ENCODE measurements around the gene RPS6KA2. TPM values are rescaled to one million over a fixed set of nuclear protein-coding genes. Genes with fewer than 3 reads are reported as not detected.

The RPS6KA2 gene
- polyA plus RNA-seq, 12 donors, result 19.6 to 30.3 (median 25.5) TPM; not detected in 1

DNA sequence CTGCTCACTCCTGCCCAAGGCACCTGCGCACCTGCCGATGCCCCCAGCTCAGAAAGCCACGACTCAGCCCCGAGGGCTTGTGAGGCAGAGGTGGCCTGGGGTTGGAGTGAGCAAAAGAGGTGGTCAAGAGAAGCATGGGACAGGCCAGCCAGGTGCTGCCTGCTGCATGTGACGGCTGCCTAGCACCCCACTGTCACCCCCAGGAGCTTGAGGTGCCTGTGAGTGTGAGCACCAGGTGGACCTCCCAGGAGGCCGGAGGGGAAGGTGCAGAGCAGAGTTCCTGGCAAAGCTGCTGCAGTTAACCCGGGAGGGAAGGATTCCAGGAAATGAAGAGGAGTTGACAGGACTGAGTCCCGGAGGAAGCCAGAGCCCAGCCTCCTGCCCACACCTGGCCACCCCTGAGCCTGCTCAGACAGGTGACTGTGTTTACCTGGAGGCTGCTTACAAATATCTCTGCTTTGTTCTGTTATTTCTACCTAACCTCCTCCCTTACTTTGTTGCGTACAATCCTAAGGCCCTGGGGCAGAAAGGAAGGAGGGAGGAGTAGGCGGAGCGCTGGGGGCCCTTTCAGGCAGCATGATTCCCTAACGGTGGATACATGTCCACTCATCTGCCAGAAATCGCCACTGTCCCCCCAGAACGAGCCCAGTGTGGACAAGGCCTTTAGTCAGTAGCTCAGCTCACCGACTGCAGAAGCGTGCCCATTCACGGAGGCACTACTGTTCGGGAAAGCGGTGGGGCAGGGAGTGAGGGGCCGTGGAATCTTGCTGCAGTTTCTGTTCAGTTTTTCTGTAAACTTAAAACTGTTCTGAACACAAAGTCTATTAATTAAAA is 156.8 kb downstream of the RPS6KA2 start:
- no peak for DNase-seq

DNA sequence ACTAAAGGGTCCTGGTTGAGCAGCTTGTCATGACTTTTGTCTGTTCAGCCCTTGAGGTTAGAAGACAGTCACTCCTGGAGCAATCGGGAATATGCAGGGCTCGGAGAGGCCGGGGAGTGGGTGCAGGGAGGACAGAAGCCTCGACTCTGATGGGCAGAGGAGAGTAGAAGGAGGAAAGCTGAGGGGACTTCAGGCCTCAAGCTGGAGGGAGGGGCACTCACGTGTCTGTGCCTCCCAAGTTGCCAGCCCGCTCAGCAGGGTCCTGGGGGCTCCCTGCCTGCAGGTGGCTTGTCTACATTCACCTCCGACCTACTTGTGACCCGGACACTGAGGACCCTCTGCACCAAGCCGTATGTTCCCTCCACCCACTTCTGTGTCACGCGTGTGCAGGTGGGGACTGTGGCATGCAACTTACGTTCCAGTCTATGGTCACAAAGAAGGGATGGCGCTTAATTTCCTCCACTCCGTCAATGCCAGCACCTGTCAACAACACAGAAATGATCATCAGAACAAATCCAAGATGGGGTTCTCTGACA is 157.6 kb downstream of the RPS6KA2 start:
- no peak for DNase-seq

DNA sequence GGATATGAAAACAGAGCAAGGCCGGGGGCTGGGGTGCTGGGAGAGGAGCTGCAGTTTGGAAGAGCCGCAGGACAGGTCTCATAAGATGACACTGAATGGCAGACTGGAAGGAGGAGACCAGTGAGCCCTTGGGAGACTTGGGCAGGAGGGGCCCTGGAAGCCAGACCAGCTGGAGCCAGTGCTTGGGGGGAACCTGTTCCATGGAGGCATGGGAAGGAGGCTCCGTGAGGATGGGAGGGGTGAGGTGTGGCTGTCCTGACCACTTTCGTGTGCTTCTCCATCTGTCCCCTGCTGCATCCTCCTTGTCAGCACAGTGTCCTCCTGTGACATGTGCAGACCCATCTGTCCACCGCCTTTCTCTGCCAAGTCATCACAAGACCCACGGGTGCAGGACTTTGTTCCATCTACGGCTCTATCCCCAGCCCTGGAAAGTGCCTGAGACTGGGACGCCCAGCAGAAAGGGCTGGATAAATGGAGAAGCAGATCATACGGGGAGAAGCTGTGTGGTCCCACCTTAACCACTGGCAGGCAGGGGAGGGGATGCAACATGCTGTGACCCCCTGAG is 159.5 kb downstream of the RPS6KA2 start:
- DNase-seq, result no peak

DNA sequence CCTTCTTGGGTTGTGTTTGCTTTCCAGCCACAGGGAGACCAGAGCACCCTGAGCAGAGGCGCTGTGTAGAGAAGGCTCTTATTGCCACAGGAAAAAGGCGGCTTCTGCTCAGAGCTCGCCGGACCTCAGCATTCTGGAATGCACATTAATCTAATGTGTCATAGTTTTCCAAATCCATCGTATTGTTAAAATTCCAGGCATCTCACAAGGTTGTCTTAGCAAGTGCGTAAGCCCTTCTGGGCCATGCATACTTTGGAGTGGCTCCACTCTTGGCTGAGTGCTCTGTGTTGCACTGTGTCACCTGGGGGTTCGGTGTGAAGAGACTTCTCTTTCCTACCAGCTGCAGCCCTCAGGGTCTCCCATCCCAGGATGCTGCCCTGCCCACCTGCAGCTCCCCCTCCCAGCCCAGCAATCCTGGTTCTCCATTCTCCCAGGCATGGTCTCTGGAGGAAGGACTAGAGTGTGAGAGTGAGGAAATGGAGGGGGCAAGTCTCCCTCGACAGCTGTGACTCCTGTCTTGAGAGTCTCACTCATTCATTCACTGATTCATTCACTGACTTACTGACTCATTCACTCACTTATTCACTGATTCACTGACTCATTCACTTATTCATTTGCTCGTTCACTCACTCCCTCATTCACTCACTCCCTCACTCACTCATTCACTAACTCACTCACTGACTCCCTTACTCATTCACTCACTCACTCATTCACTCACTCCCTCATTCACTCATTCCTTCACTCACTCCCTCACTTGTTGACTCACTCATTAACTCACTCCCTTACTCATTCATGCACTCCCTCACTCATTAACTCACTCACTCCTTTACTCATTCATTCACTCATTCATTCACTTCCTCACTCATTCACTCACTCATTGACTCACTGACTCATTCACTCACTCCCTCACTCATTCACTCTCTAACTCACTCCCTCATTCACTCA is 160.6 kb downstream of the RPS6KA2 start:
- peak; percentile 36 for DNase-seq

DNA sequence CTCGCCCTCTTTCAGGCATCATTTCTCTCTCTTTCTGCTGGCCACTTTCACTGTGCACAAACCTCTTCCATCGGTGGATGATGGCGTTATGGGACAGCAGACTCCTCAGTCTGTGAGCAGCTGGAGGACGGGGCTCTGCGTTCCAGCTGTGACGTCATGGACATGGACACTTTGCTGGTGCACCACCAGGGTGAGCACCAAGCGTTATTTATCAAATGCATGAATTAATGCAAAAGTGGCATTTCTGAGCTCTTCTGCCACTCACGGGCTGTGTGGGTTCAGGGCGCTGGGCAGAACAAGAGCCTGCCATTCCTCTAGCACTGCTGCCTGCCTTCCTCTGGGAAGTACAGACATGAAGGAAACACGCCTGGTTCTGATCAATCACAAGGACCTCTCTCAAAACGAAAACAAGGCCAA is 161.4 kb downstream of the RPS6KA2 start:
- DNase-seq, result peak; percentile 80

DNA sequence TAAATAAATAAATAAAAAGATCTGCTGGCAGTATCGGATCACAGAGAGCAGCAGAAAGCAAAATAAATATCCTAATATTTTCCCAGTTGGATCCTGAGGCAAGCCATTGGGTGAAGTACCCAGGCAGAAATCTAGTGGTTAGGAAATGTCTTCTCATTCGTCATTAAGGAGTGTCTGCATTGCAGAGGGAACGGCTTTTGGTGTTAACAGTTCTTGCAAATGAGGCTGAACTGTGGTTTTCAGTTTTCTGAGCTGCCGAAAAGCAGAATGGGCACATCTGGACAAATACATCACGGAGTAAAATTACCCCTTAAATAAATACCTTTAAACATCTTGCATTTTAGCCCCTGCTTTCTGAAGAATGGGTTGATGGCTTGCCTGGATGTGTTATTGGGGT is 162.1 kb downstream of the RPS6KA2 start:
- no peak for DNase-seq

DNA sequence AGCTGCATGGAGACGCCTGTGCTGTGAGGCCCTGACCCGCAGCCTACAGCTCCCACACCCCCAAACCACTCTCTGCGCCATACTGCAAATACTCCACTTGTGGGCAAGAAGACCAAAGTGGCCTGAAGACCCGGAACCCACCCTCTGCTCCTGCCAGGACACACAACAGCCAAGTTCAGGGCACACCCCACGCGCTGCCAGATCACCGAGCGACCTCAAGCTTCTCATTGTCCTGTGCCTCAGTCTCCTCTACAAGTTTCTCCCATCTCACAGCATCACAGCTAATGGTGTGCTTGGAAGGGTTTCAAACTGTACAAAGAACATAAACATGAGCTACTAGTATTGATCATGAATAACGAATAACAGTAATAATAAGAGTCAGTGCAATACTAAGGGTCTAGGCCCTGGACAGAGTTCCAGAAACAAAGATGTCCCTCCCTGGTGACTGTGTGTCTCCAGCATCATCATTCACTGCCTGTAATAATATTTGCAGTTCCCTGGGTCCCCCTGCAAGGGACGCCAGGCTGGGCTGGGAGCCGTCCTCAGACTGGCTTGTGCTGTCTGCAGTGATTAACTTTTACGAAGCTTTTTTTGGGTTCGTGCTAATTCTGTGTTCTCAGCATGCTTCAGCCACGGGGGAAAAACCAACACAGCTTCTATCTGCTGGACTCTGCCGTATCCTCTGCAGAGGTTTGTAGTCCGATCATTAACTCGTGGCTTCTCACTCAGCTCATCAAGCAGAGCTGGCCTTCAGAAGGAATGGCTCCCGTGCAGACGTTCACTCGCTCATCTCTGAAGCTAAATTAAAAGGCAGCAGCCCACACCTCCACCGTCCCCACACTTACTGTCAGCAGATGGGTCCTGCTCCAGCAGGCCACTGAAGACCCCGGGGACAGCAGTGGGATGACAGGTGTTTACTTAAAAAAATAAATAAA is 162.7 kb downstream of the RPS6KA2 start:
- DNase-seq, result no peak

DNA sequence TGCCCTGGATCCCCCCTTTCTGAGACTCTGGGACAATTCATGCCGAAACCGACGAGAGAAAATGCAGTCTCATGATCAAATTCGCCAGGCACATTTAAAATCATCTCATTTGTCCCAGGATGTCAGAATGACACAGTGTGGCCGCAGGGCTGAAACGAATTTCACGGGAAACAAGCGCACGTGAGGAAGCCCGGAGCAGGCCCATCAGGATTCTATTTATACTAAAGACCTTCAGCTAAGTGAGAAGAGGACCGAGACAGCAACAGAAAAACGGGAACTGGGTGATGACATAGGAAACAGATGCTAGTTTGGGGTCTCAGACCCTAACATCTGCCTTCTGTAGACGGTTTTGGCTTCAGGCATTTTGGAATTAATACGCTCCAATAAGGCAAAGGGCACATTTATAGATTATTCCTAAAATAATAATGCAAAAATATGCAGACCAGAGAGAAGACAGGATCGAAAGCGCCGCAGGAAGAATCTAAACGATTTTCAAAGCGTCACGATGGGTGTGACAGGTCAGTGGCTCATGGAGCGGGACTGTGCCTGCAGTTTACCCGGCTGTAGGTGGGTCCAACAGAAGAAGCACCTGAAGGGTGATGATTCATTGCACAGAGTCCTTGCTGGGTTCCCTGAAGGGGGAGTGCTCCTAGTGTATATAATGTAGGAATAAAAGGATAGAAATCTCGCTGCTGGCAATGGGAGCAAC is 163.5 kb downstream of the RPS6KA2 start:
- no peak for DNase-seq

DNA sequence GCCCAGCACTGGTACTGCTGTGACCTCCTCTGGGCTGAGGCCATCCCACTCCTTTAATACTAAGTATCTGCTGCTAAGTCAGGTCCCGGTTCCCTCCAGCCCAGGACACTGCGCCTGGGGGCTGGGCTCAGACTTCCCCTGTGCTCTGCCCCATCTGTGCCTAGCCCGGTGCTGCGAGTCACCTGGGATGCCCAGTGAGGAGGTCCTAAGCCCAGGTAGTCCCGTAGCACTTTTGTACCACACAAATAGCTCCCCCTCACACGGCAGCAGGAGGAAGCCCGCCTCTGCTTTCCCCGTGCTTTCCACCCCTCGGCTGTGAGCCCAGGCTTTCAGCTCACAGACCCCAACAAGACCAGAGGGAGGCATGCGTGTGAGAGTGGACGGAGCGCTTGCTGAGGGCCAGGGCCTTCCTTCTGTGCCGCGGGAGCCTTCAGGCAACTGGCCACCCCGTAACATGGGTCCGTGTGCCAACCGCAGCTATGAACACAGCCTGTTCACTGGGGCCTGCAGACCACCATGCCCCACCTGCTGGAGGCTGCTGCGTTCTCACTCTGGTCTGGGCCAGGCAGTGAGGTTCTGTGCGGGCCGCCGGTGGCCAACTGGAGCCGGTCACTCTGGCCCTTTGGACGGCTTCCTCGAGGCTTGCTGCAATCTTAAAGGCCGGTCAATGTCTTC is 164.5 kb downstream of the RPS6KA2 start:
- no peak for DNase-seq

DNA sequence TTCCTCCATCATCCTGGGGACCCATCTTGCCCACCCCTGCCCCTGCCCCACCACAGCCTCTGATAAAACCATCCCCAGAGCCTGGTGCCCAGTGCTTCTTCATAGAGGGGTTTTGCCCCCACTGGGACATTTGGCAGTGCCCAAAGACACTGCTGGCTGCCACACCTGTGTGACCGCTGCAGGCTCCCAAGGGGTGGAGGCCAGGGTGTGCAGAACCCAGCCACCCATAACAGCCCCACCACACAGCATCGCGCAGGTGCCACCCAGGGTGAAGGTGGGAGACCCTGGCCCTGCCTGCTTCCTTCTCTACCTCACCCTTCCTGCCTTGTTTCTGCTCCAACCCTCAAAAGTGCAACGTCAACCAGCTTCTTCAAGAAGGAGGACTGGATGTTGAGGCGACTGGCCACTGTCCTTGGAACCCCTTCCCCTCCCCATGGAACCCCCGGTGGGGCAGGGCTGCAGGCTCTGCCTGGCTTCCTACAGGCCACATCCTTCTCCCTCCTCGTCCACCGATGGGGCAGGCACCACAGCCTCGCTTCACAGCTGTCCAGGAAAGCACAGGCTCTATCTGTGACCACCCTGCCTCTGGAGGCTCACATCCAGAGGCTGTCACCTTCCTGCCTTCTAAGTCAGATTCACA is 165.1 kb downstream of the RPS6KA2 start:
- no peak for DNase-seq

DNA sequence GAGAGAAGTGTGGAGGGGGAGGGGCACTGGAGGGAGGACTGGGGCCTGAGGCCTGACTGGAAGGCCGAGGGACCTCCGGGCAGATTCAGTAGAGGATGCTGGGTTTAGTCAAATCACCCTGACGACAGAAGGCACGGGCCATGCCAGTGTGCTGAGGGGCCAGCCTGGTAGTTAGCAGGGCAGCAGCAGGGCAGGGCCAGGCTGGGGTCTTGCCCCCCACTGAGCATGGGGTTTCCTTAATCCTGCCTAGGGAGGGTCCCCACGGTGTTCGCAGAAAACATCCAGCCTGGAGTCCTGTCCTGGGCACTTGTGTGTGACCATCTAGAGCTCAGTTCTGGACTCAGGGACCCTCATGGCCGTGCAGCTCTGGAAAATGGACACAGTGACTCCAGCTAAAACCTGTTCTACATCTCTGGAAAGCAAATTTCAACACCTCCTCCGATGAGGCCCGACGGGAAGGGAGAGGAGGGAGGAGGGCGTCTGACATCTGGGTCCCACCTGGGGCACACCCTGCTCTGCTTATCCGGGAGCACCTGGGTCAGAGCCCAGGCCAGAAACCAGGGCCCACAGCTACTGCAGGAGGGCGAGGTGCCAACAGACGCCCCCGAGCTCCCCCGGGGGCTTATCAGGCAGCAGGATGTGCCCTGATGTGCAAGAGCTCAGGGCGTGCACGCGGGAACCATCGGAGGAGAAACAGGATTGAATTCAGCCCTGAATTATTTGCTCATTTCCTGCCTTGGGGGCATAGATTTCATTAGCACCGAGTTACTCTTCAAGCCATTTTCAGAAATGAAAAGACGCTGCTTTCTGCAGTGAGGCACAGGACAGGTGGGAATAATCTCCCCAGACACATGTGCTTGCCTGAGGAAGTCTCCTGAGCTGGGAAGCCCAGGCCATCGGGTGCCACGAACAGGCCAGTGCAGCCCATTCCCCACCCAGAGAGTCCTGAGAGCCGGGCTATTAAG is 166.3 kb downstream of the RPS6KA2 start:
- DNase-seq, result no peak

DNA sequence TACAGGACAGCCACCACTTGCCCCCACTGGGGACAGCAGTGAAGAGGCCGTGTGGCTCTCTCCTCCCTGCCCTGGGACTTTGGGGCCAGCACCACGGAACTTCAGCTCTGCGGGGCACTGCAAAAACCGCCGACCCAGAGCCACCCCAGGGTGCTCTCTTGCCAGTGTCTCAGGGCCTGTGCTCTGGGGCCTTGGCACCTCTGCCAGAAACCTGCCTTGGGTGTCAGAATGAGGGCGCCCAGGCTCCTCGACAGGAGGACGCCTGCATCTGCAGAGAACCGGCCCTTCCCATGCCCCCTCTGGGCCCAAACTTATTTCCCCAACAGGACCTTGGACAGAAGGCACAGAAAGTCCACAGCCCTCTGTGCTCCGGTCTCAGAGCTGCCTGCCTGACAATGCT is 167.1 kb downstream of the RPS6KA2 start:
- DNase-seq, result no peak

DNA sequence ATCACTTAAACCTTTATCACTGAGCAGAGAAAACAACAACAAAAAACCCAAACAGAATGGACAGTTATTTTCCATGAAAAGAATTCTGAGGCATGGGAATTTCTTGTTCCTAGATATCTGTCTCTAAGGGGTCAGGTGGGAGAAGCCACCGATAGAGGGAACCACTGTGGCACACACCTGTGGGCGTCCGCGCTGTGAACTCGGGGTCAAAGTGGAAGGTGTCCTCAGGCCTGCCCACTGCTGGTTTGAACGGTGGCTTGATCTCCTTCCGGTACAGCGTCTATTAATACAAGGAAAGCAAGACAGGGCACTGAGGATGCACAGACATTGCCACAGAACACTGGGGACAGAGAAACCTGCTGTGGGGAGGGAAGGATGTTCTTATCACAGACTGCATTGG is 167.8 kb downstream of the RPS6KA2 start:
- DNase-seq, result no peak

DNA sequence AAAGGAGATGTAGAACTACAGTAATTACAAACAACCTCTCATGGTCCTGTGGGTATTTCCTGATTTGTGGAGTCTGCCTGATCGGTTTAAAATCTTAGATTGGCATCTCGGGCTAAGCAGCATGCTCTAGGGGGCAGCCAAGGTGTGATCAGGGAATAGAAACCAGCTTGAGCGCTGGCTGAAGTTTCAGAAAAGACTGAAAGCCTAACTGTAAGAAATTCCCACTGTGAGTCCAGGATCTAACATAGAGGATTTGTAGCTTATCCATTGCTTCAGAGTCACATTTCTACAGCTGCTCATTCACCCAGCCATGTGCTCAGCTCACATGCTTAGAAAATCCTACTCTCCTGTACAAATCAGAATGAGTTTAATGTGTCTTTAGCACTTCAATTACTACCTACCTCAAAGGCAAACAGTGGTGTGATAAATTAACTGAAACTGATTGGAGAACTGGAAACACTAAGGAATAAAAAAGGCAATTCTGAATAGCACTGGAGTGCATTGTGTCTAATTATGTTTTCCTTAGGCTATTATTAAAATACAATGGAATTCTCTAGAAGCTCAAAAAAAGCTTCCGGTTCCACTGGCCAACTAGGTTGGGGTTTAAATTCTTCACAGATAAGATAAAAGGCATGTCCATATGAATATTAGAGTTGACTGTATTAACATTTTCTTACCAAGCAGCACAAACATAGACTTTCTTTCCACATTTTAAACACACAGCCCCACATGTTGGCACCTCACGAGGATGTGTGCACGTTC is 170.5 kb downstream of the RPS6KA2 start:
- no peak for DNase-seq

DNA sequence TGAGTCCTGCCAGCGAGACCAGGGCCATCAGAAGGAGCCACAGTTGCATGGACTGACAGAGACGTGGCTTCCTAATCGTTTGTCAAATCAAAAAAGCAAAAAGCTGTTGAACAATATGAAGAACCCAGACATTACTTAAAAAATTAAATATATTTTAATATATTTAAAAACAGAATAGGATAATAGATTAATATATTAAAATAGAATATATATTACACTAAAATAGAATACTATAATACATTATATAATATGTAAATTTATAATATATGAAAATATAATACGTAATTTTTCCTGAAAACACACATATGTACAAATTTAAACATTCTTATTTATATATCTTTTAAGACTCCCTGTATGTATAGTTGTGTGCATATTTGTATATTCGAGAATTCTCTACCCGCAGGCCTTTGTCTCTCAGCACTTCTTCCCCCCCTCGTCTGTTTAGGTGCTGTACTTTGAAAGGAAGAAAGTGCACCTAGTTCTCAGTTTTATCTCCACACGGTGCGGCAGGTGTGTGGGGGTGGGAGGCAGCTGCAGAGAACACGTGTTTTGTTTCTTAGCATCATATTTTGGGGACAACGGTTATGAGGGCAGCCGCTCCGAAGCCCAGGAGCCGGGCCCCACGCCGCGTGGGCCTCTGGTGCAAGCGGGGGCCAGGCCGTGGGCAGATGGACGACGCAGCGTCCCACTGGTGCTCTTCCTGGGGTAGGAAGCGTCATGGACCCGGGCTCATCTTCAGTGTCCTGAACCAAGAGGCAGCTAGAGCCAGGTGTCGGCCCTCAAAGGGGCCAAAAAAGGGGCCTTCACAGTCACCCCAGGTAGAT is 172.1 kb downstream of the RPS6KA2 start:
- DNase-seq, result no peak

DNA sequence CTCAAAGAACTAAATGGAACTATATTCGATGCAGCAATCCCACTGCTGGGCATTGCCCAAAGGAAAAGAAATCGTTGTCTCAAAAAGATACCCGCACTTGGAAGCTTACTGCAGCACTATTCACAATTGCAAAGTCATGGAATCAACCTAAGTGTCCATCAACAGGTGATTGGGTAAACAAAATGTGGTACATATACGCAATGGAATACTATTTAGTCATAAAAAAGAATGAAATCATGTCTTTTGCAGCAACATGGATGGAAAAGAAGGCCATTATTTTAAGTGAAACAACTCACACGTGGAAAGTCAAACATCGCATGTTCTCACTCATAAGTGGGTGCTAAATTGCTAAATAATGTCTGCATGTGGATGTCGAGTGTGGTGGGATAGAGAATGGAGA is 173.4 kb downstream of the RPS6KA2 start:
- no peak for DNase-seq
